ENCODE results near the gene KCTD14. TPM values are rescaled to one million over a fixed set of nuclear protein-coding genes. Genes with fewer than 3 reads are reported as not detected.
"Not testable (repeated sequence)": the region's sequence is repeated elsewhere in the genome, so short reads cannot be mapped to it uniquely, and the experiment has no call there.

The KCTD14 gene
- total RNA-seq, 1 donor from 2014 or later: 0.32 TPM

GRCh38 chr11:78032090-78032489 is 9.0 kb upstream of the KCTD14 start:
- Mint-ChIP-seq H3K27ac (ENCODE audit: unreplicated experiment) (no peak overlapping the region), H3K4me1 (ENCODE audit: low read depth, unreplicated experiment) (no peaks in the 10 kb centered on the region), H3K4me3 (ENCODE audit: unreplicated experiment) (no peak overlapping the region), H3K27me3 (ENCODE audit: unreplicated experiment) (no peaks in the 10 kb centered on the region), H3K9me3 (ENCODE audit: unreplicated experiment) (no peaks in the 10 kb centered on the region), H3K36me3 (ENCODE audit: unreplicated experiment) (no peaks in the 10 kb centered on the region)
- no peak for DNase-seq
- no peak for TF ChIP-seq CTCF (IDR thresholded peaks at IDR 0.05; ENCODE audit: partially characterized antibody, unreplicated experiment)

- Mint-ChIP-seq H3K27me3 (ENCODE audit: unreplicated experiment) (no peaks in the 10 kb centered on the region), H3K4me1 (ENCODE audit: low read depth, unreplicated experiment) (no peaks in the 10 kb centered on the region), H3K27ac (ENCODE audit: unreplicated experiment) (no peak overlapping the region), H3K9me3 (ENCODE audit: unreplicated experiment) (no peaks in the 10 kb centered on the region), H3K4me3 (ENCODE audit: unreplicated experiment) (no peak overlapping the region), H3K36me3 (ENCODE audit: unreplicated experiment) (no peaks in the 10 kb centered on the region)
- no peak for TF ChIP-seq CTCF (IDR thresholded peaks at IDR 0.05; ENCODE audit: partially characterized antibody, unreplicated experiment)
- no peak for DNase-seq
Measured at GRCh38 chr11:78031629-78032028, 8.6 kb upstream of the KCTD14 start.

- Mint-ChIP-seq H3K4me3 (ENCODE audit: unreplicated experiment) (no peak overlapping the region), H3K36me3 (ENCODE audit: unreplicated experiment) (no peaks in the 10 kb centered on the region), H3K27me3 (ENCODE audit: unreplicated experiment) (peaks cover 2% of the 10 kb centered on the region), H3K27ac (ENCODE audit: unreplicated experiment) (no peak overlapping the region), H3K9me3 (ENCODE audit: unreplicated experiment) (no peaks in the 10 kb centered on the region), H3K4me1 (ENCODE audit: low read depth, unreplicated experiment) (no peaks in the 10 kb centered on the region)
- TF ChIP-seq CTCF (IDR thresholded peaks at IDR 0.05; ENCODE audit: partially characterized antibody, unreplicated experiment): no peak
- no peak for DNase-seq
Measured at GRCh38 chr11:78030429-78031325, 7.6 kb upstream of the KCTD14 start.

- H3K9me3 Mint-ChIP-seq (ENCODE audit: unreplicated experiment); H3K27ac Mint-ChIP-seq (ENCODE audit: unreplicated experiment); H3K4me1 Mint-ChIP-seq (ENCODE audit: low read depth, unreplicated experiment); H3K36me3 Mint-ChIP-seq (ENCODE audit: unreplicated experiment); H3K27me3 Mint-ChIP-seq (ENCODE audit: unreplicated experiment); H3K4me3 Mint-ChIP-seq (ENCODE audit: unreplicated experiment); DNase-seq: not testable (repeated sequence)
Measured at GRCh38 chr11:78028423-78028822, 5.3 kb upstream of the KCTD14 start.

- Mint-ChIP-seq H3K36me3 (ENCODE audit: unreplicated experiment) (no peaks in the 10 kb centered on the region), H3K27me3 (ENCODE audit: unreplicated experiment) (peaks cover 5% of the 10 kb centered on the region), H3K27ac (ENCODE audit: unreplicated experiment) (no peak overlapping the region), H3K4me1 (ENCODE audit: low read depth, unreplicated experiment) (no peaks in the 10 kb centered on the region), H3K4me3 (ENCODE audit: unreplicated experiment) (no peak overlapping the region), H3K9me3 (ENCODE audit: unreplicated experiment) (no peaks in the 10 kb centered on the region)
- no peak for DNase-seq
- TF ChIP-seq CTCF (IDR thresholded peaks at IDR 0.05; ENCODE audit: partially characterized antibody, unreplicated experiment): no peak
Measured at GRCh38 chr11:78027759-78028158, 4.7 kb upstream of the KCTD14 start.
